Suppressor macrophage (primary cell): ENCODE results near the gene ARHGAP33.
A peak's percentile ranks its signal among the peaks of the same experiment; 100 is the strongest.
"Not testable (repeated sequence)": the region's sequence is repeated elsewhere in the genome, so short reads cannot be mapped to it uniquely, and the experiment has no call there.

Experiments used
- DNase-seq, 4 experiments: peaks; one replicate each; pipeline ENCODE4 v3.0.0-alpha.2; 2020 to 2022

ARHGAP33 gene

GRCh38 chr19:35780717-35781116, 5.4 kb downstream of the ARHGAP33 start:
- DNase-seq: no peak

- DNase-seq: no peak
Measured at GRCh38 chr19:35781650-35782049, 6.3 kb downstream of the ARHGAP33 start.

- DNase-seq: no peak
Measured at GRCh38 chr19:35782589-35782988, 7.2 kb downstream of the ARHGAP33 start.

GRCh38 chr19:35783469-35784434, 8.4 kb downstream of the ARHGAP33 start:
- DNase-seq: no peak

GRCh38 chr19:35784503-35785338, 9.4 kb downstream of the ARHGAP33 start:
- no peak for DNase-seq

GRCh38 chr19:35785339-35785627, 9.9 kb downstream of the ARHGAP33 start:
- DNase-seq: no peak

GRCh38 chr19:35786299-35787160, 11.2 kb downstream of the ARHGAP33 start:
- DNase-seq: no peak

GRCh38 chr19:35787227-35787799, 11.9 kb downstream of the ARHGAP33 start:
- no peak for DNase-seq

GRCh38 chr19:35788205-35788960, 13.0 kb downstream of the ARHGAP33 start:
- DNase-seq: no peak

GRCh38 chr19:35789195-35789977, 14.0 kb downstream of the ARHGAP33 start:
- DNase-seq: no peak

GRCh38 chr19:35789978-35790944, 14.9 kb downstream of the ARHGAP33 start:
- DNase-seq: no peak

GRCh38 chr19:35790981-35791813, 15.8 kb downstream of the ARHGAP33 start:
- DNase-seq: no peak

- DNase-seq: no peak
Measured at GRCh38 chr19:35791814-35792279, 16.5 kb downstream of the ARHGAP33 start.

GRCh38 chr19:35792312-35792711, 16.9 kb downstream of the ARHGAP33 start:
- no peak for DNase-seq

GRCh38 chr19:35792888-35793287, 17.5 kb downstream of the ARHGAP33 start:
- DNase-seq: no peak

GRCh38 chr19:35793381-35794165, 18.2 kb downstream of the ARHGAP33 start:
- DNase-seq: peak in 1 of 4 experiments; percentile 11

GRCh38 chr19:35795564-35795963, 20.2 kb downstream of the ARHGAP33 start:
- not testable (repeated sequence) for DNase-seq
